Measurements from ENCODE around the gene GRK5. TPM values are rescaled to one million over a fixed set of nuclear protein-coding genes. Genes with fewer than 3 reads are reported as not detected.
"Not testable (repeated sequence)": the region's sequence is repeated elsewhere in the genome, so short reads cannot be mapped to it uniquely, and the experiment has no call there.

Gene GRK5
- total RNA-seq, 1 donor from 2014 or later = 2.8 TPM

DNA sequence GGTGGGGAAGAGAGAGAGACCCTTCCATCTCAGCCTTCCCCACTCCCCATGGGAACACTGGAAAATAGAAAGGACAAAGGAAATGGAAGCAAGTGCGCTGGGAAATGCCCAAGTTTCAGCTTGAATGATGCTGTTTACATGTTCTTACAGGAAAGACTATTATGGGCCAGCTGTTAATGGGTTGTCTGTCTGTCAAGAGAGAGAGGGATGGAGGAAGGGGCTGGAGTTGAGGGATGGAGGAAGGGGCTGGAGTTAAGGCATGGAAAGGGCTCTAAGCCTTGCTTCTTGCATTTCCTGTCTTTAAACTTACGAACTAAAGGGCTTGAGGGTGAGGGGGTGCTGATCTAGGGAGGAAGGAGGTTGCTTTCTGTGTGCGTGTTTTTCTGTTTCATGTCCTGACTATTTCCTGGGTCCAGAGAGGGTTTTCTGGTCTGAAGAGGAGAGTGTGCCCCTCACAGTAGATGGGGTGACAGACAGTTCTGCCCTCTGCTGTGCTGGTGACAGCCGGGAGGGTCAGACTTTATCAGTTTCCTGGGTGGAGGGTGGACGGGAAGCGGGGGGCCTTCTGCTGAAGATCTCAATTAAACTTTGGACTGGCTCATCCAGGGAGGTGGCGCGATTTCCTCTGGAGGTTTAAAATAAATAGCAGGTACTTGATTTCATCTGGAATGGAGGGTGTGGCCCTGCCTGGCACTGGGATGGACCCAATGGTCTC, 30.5 kb downstream of the GRK5 start:
- peaks cover 2% of the 10 kb centered on the region for H3K27me3 ChIP-seq (ENCODE audit: control insufficient read depth, insufficient read depth, low read length)
- no peak for DNase-seq (ENCODE audit: low read depth)
- no peak overlapping the region for H3K4me3 ChIP-seq (ENCODE audit: low read depth, low read length)
- H3K36me3 ChIP-seq (ENCODE audit: control insufficient read depth, insufficient read depth, low read length) = no peaks in the 10 kb centered on the region
- TF ChIP-seq, protein P1, sequence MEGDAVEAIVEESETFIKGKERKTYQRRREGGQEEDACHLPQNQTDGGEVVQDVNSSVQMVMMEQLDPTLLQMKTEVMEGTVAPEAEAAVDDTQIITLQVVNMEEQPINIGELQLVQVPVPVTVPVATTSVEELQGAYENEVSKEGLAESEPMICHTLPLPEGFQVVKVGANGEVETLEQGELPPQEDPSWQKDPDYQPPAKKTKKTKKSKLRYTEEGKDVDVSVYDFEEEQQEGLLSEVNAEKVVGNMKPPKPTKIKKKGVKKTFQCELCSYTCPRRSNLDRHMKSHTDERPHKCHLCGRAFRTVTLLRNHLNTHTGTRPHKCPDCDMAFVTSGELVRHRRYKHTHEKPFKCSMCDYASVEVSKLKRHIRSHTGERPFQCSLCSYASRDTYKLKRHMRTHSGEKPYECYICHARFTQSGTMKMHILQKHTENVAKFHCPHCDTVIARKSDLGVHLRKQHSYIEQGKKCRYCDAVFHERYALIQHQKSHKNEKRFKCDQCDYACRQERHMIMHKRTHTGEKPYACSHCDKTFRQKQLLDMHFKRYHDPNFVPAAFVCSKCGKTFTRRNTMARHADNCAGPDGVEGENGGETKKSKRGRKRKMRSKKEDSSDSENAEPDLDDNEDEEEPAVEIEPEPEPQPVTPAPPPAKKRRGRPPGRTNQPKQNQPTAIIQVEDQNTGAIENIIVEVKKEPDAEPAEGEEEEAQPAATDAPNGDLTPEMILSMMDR (IDR thresholded peaks at IDR 0.05; ENCODE audit: insufficient read depth, low read length, poor library complexity, severe bottlenecking) = no peak

DNA sequence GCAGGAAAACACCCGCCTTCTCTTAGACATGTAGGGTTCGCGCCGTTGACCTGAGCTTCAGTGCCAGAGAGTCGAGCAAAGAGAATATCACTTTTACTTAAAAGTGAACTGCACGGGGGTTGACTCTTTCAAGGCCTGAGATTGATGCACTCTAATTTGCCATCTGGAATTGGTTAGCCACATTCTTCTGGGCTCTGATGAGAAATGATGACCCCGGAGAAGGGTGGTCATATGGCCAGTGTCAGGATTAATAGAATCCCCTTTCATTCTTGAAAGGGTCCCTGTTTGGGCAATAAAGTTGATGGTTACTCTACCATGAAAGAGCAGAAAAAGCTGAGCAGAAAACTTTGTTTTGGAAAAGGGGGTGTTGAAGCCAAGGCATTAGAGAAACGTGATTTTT, 31.2 kb downstream of the GRK5 start:
- Histone ChIP-seq H3K27me3 (ENCODE audit: control insufficient read depth, insufficient read depth, low read length) (peaks cover 2% of the 10 kb centered on the region), H3K4me3 (ENCODE audit: low read depth, low read length) (no peak overlapping the region), H3K36me3 (ENCODE audit: control insufficient read depth, insufficient read depth, low read length) (no peaks in the 10 kb centered on the region)
- DNase-seq (ENCODE audit: low read depth) = no peak
- TF ChIP-seq, protein P1 (IDR thresholded peaks at IDR 0.05; ENCODE audit: insufficient read depth, low read length, poor library complexity, severe bottlenecking) = no peak

- not testable (repeated sequence) for H3K4me3 ChIP-seq (ENCODE audit: low read depth, low read length); DNase-seq (ENCODE audit: low read depth); H3K27me3 ChIP-seq (ENCODE audit: control insufficient read depth, insufficient read depth, low read length); H3K36me3 ChIP-seq (ENCODE audit: control insufficient read depth, insufficient read depth, low read length)
Measured at GRCh38 chr10:119239015-119239414, 31.6 kb downstream of the GRK5 start.

DNA sequence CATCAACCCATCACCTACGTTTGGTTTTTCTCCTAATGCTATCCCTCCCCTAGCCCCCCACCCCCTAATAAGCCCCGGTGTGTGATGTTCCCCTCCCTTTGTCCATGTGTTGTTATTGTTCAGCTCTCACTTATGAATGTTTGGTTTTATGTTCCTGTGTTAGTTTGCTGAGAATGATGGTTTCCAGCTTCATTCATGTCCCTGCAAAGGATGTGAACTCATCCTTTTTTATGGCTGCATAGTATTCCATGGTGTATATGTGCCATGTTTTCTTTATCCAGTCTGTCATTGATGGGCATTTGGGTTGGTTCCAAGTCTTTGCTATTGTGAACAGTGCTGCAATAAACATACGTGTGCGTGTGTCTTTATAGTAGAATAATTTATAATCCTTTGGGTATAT, 32.3 kb downstream of the GRK5 start:
- not testable (repeated sequence) for H3K4me3 ChIP-seq (ENCODE audit: low read depth, low read length); H3K36me3 ChIP-seq (ENCODE audit: control insufficient read depth, insufficient read depth, low read length); DNase-seq (ENCODE audit: low read depth); H3K27me3 ChIP-seq (ENCODE audit: control insufficient read depth, insufficient read depth, low read length)

- TF ChIP-seq, protein P1 (IDR thresholded peaks at IDR 0.05; ENCODE audit: insufficient read depth, low read length, poor library complexity, severe bottlenecking) = no peak
- Histone ChIP-seq H3K36me3 (ENCODE audit: control insufficient read depth, insufficient read depth, low read length) (no peaks in the 10 kb centered on the region), H3K4me3 (ENCODE audit: low read depth, low read length) (no peak overlapping the region), H3K27me3 (ENCODE audit: control insufficient read depth, insufficient read depth, low read length) (peaks cover 2% of the 10 kb centered on the region)
- no peak for DNase-seq (ENCODE audit: low read depth)
Measured at GRCh38 chr10:119241066-119241465, 33.7 kb downstream of the GRK5 start.

DNA sequence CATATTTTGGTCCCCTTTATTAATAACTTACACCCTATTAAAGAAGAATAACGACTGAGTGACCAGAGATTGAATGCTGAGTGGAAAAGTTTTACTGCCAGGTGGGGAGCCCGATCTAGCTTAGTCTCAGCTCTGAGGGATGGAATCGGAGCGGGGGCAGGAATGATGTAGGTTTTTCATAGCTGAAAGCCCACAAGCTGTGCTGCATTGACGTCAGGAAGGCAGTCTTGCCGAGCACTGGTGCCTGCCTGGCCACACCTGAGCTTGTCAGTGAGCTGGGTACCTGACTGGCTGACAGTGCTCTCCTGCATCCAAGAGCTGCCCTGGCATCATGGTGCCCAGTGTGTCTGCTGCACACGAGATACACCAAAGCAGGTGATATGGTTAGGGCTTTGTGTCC, 34.8 kb downstream of the GRK5 start:
- Histone ChIP-seq H3K36me3 (ENCODE audit: control insufficient read depth, insufficient read depth, low read length) (no peaks in the 10 kb centered on the region), H3K4me3 (ENCODE audit: low read depth, low read length) (no peak overlapping the region), H3K27me3 (ENCODE audit: control insufficient read depth, insufficient read depth, low read length) (peaks cover 2% of the 10 kb centered on the region)
- TF ChIP-seq, protein P1 (IDR thresholded peaks at IDR 0.05; ENCODE audit: insufficient read depth, low read length, poor library complexity, severe bottlenecking) = no peak
- DNase-seq (ENCODE audit: low read depth) = no peak

GRCh38 chr10:119243488-119243887, 36.1 kb downstream of the GRK5 start:
- Histone ChIP-seq H3K4me3 (ENCODE audit: low read depth, low read length) (no peak overlapping the region), H3K36me3 (ENCODE audit: control insufficient read depth, insufficient read depth, low read length) (no peaks in the 10 kb centered on the region), H3K27me3 (ENCODE audit: control insufficient read depth, insufficient read depth, low read length) (peaks cover 2% of the 10 kb centered on the region)
- TF ChIP-seq, protein P1 (IDR thresholded peaks at IDR 0.05; ENCODE audit: insufficient read depth, low read length, poor library complexity, severe bottlenecking) = no peak
- DNase-seq (ENCODE audit: low read depth) = no peak
